T-helper 22 cell (primary cell): ENCODE data around the gene SMAP1.

Experiments used
- DNase-seq: peaks from one replicate; pipeline ENCODE4 v3.0.0-alpha.2; 2020; ENCODE audit warnings: low read depth

SMAP1 gene

DNA sequence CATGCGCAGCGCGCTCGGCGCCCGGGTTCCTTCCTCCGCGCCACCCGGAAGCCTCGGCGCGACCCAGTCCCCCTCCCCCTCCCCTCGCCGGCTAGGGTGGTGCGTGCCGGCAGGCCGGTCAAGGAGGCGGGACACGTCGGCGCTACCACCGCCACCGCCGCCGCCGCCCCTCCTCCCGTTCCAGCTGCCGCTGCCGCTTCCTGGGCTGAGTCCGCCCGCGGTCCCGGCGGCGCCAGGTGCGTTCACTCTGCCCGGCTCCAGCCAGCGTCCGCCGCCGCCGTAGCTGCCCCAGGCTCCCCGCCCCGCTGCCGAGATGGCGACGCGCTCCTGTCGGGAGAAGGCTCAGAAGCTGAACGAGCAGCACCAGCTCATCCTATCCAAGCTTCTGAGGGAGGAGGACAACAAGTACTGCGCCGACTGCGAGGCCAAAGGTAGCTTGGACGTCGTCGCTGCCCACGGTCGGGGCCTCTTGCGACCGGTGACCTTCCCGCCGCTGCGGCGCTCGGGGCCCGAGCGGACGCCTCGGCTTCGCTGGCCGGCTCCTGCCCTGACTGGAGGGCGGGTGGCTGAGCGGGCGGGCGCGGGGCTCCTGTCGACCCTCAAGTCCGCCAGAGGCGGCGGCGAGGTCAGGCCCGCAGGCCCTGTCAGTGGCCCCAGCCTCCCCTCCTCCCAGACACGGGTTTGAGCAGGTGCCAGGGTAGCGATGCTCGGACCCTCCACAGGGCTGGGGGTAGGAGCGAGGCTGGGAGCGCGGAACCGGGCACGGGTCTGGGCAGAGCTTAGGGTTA lies at the start of gene SMAP1:
SMAP1 (plus strand) TSS at position 173 of the 788 bp plus-strand sequence; CDS start at position 314, 141 bp downstream.
- peak; percentile 83 for DNase-seq

- DNase-seq: no peak
Measured at GRCh38 chr6:70620746-70621145, 46.9 kb upstream of the SMAP1 start.

DNA sequence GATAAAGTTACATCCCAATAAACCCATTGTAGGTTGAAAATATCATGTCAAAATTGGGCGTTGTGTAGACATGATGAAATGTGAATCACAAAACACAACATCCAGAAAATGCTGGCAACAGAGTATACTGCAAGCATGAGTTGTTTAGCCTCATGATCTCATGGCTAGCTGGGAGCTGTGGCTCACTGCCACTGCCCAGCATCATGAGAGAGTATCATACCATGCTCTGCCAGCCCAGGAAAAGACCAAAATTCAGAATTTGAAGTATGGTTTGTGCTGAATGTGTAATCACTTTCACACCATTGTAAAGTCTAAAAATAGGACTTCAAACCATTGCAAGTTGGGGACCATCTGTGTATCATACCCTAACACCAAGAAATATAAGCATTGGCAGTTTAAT lies 45.2 kb upstream of the SMAP1 start:
- no peak for DNase-seq

DNA sequence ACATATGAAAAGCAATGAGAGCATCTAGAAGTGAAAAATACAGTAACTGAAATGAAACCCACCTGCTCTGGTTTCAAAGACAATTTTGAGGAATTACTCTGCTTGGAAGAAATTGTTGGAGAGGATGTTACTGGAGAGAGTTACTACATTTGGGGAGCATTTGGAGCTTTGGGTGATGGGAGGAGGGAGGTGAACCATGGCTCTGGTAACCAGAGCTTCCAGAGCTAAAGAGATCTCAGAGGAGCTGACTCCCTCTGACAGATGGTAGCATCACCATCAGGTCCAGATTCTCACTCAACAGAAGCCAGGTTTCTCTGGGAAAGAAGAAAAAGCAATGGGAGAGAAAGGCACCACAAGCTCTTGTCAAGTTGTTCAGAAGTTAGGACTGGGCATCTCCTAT lies 42.2 kb upstream of the SMAP1 start:
- no peak for DNase-seq

GRCh38 chr6:70627500-70628254 lies 40.0 kb upstream of the SMAP1 start:
- DNase-seq: no peak

- no peak for DNase-seq
Measured at GRCh38 chr6:70629929-70630328, 37.8 kb upstream of the SMAP1 start.

GRCh38 chr6:70633870-70634269 lies 33.8 kb upstream of the SMAP1 start:
- no peak for DNase-seq

DNA sequence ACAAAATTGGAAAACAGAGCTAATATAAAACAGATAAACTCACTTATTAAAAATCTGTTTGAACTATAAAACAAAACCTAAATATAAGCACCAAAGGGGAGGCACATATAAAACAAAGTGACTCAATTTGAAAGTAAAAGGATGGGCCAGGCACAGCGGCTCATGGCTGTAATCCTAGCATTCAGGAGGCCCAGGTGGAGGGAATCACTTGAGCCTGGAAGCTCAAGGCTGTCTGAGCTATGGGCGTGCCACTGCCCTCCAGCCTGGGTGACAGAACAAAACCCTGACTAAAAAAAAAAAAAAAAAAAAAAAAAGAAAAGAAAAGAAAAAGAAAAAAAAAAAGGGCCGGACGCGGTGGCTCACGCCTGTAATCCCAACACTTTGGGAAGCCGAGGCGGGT lies 31.1 kb upstream of the SMAP1 start:
- no peak for DNase-seq

DNA sequence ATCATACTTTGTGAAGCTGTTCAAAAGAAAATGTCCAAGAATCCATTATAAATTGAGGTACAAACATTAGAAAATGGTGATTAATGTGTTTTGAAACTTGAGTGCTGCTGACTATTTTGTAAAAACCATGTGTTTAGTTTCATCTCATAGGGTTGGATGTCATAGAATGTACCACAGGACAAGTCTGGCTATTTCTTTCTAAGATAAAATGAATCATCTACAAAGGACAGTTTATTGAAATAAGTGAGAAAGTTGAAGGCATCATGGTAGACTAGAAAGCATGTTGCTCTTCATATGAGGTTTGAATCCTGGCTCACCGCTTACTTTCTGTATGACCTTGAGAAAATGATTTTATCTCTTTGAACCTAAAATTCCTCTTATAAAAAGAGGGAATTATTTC lies 29.2 kb upstream of the SMAP1 start:
- DNase-seq: no peak

DNA sequence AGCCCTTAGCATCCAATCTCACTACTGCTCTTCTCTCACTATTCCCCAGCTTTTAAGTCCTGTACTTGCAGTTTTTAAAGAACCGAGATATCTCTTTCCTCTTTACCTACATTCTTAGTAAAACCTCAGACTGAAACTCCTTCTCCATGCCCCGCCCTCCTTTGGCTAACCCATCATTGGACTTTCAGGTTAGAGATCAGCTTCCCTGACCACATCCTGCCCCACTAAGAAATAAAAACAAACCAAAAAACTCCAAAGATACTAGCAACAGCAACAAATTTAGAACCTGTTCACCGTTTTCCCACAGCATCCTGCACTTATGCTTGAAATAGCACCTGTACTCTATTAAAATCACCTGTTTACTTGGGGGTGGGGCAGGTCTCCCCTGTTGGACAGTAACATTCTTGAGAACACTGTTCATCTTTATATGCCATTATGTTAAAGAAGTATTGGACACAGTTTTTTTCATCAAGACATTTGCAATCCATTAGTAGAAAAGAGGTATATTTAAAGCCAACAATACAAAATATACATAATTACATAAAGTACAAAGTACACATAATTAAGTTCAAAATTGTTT lies 16.3 kb upstream of the SMAP1 start:
- peak; percentile 37 for DNase-seq

DNA sequence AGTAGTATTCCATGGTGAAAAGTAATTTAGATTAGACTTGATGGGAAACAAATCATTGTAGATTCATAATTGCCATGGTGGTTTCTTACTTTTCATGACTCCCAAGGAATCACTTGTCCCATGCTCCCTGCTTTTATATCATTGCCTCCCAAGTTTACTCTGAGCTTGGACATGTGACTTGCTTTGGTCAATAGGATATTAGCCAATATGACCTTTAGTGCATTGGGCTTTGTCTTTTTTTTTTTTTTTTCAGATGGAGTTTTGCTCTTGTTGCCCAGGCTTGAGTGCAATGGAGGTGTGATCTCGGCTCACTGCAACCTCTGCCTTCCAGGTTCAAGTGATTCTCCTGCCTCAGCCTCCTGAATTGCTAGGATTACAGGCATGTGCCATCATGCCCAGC lies 15.5 kb upstream of the SMAP1 start:
- DNase-seq: no peak

DNA sequence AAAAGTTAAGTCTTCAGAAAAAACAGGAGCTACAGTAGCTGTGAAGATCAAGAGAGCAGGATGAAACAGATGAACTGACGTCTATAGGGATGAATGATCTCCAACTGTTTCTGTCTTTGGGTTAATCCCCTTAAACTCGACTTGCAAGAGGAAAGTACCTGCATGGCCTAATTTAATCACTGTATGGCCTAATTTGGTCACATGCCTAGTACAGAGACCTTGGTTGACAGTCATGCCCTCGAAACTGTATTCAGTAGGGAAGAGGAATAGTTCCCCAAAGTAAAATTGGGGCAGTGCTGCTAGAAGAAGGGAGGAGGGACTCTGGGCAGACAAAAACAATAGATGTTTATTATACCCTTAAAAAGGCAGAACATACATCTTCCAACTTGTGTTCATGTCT lies 10.0 kb upstream of the SMAP1 start:
- DNase-seq: no peak

- no peak for DNase-seq
Measured at GRCh38 chr6:70663881-70664466, 3.7 kb upstream of the SMAP1 start.

DNA sequence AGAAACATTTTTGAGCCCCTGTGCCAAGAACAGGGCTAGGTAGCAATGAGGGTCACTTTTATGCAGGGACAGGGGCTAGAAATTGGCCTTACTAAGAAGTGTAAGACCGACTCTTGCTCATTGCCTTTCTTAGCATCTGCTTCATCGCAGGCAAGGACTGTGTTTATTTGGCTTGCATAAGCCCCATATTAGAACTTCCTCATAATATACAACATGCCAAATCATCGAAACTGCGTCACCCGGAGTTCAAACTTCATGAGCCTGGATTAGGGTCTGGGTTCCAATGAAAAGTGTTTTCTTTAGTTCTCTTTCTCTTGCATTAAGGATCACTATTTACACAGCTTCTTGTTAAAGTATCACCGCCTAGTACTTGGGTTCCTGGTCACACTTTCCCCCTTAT lies 977 bp upstream of the SMAP1 start:
- no peak for DNase-seq

- DNase-seq: no peak
Measured at GRCh38 chr6:70667256-70667710, 400 bp upstream of the SMAP1 start.

DNA sequence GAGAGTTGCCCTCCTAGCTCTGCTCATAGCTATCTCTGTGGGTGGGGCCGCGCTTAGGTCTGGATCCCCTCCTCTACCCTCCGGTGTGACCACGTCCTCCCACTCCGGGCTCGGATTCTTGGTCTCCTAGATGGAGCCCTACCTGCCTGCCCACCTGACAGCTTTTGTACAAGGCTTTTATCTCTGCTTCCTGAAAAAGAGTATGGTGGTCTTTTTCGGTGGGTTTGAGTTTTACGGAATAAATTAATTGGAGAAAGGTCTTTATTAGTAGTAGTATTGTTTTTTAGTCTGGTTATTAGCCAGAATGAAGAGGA lies 773 bp downstream of the SMAP1 start:
- no peak for DNase-seq

- no peak for DNase-seq
Measured at GRCh38 chr6:70669133-70669532, 1.4 kb downstream of the SMAP1 start.

- DNase-seq: no peak
Measured at GRCh38 chr6:70672549-70672948, 4.9 kb downstream of the SMAP1 start.

- DNase-seq: no peak
Measured at GRCh38 chr6:70673054-70673453, 5.4 kb downstream of the SMAP1 start.

DNA sequence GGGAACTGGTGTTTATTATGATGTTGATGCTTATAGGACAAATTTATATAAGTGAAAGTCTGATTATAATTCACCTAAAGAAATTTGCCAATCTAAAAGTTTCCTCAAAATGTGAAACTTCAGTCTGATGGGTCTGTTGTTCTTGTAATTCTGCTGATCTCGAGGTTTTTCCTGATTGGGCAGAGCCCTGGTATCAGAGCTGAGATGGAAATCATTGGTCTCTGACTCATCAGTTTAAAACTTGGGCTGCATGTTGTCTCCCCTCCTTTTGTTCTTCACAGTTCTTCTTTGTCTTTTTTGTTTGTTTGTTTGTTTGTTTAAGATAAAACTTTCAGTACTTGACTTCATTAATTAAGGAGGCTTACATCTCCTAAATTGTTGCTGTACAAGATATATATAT lies 5.9 kb downstream of the SMAP1 start:
- no peak for DNase-seq

DNA sequence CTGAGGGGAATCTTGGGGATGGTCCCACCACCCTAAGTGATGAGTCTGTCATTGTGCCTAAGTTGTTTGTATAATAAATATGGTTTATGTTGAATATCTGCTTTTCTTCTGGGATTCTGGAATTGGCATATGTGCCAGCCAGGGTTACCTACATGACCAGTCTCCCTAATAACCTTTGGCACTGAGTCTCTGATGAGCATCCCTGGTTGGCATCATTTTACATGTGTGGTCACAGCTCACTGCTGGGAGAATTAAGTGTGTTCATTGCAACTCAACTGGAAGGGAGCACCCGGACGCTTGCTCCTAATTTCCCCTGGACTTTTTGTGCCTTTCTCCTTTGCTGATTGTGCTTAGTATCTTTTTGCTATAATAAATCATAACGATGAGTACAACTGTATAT lies 8.1 kb downstream of the SMAP1 start:
- no peak for DNase-seq

- no peak for DNase-seq
Measured at GRCh38 chr6:70676821-70677220, 9.1 kb downstream of the SMAP1 start.

- no peak for DNase-seq
Measured at GRCh38 chr6:70680396-70680795, 12.7 kb downstream of the SMAP1 start.
